Calu3 (cell line): ENCODE measurements around the gene HDDC2. TPM values are rescaled to one million over a fixed set of nuclear protein-coding genes. Genes with fewer than 3 reads are reported as not detected.
A peak's percentile ranks its signal among the peaks of the same experiment; 100 is the strongest.

Experiments used
- Bru-seq: library from RNA; stranded (reverse); fragments of 400-500 nt; gene quantifications from one replicate; lab custom pipeline; 2021; lab: Mats Ljungman, UMichigan
- BruChase-seq, 2 experiments: library from RNA; stranded (reverse); fragments of 400-500 nt; gene quantifications; one replicate each; lab custom pipeline; 2021; lab: Mats Ljungman, UMichigan
- BruUV-seq: library from RNA; stranded (reverse); fragments of 400-500 nt; replicated peaks from 2 replicates; lab custom pipeline; 2021; lab: Mats Ljungman, UMichigan
- CTCF ChIA-PET: fragments of 300-600 bp; sonication (Branson Sonifier 250); formaldehyde crosslinking; loops from one replicate; lab custom pipeline; 2022; ENCODE audit warnings: antibody characterized with exemption; lab: Charles Lee
- DNase-seq: peaks from one replicate; pipeline ENCODE4 v3.0.0; 2022
- H3K27ac Mint-ChIP-seq: one replicate; pipeline ENCODE4 v1.8.0; 2022; ENCODE audit warnings: mixed read lengths; ENCODE audit not compliant: unreplicated experiment
- H3K27me3 Mint-ChIP-seq: one replicate; pipeline ENCODE4 v1.8.0; 2022; ENCODE audit warnings: mixed read lengths; ENCODE audit not compliant: unreplicated experiment
- H3K36me3 Mint-ChIP-seq: one replicate; pipeline ENCODE4 v1.8.0; 2022; ENCODE audit warnings: mild to moderate bottlenecking, moderate library complexity, mixed read lengths; ENCODE audit not compliant: insufficient read depth, unreplicated experiment
- H3K4me1 Mint-ChIP-seq: one replicate; pipeline ENCODE4 v1.8.0; 2022; ENCODE audit warnings: mild to moderate bottlenecking, low read depth, mixed read lengths; ENCODE audit not compliant: unreplicated experiment
- H3K4me3 Mint-ChIP-seq: one replicate; pipeline ENCODE4 v1.8.0; 2022; ENCODE audit warnings: mild to moderate bottlenecking, low read depth, moderate library complexity, mixed read lengths; ENCODE audit not compliant: unreplicated experiment
- H3K9me3 Mint-ChIP-seq: one replicate; pipeline ENCODE4 v1.8.0; 2022; ENCODE audit warnings: low read depth, mixed read lengths; ENCODE audit not compliant: unreplicated experiment
- intact Hi-C: fragments of 100-400 bp; cut with micrococcal nuclease; formaldehyde crosslinking; loops from one replicate; pipeline ENCODE4 v1.10.0; 2022; ENCODE audit not compliant: unreplicated experiment
- long read RNA-seq: library from polyadenylated mRNA; stranded (forward); transcript quantifications from one replicate; pipeline ENCODE4 v2.0.0, GENCODE V29; 2022
- total RNA-seq: library from RNA; stranded (reverse); gene quantifications from 2 replicates; pipeline ENCODE4 v1.2.3, GENCODE V29; 2022
- TF ChIP-seq, protein P1 (sequence below): fragments of 200-600 bp; IDR thresholded peaks from one replicate; pipeline ENCODE4 v1.8.0; 2022; ENCODE audit warnings: antibody characterized with exemption; ENCODE audit not compliant: unreplicated experiment

HDDC2 gene, protein sequence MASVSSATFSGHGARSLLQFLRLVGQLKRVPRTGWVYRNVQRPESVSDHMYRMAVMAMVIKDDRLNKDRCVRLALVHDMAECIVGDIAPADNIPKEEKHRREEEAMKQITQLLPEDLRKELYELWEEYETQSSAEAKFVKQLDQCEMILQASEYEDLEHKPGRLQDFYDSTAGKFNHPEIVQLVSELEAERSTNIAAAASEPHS
- total RNA-seq (22.4 and 24.2 TPM in 2 replicates), Bru-seq, nascent RNA (percentile 62 among the genes with signal in this experiment), BruChase-seq, experiment 1, labeled RNA remaining after a 6-hour chase (percentile 50 among the genes with signal in this experiment), BruChase-seq, experiment 2, labeled RNA remaining after a 2-hour chase (percentile 40 among the genes with signal in this experiment)
- long read RNA-seq, transcript HDDC2-202 (6 exons, 918 nt): major isoform, 29 of 51 reads
- long read RNA-seq, transcript HDDC2-201 (5 exons, 1,350 nt): minor isoform, 12 of 51 reads
- long read RNA-seq, partial matches to known transcripts: 2 of 51 reads
- long read RNA-seq, other reads (novel, unspliced or antisense): 7 of 51 reads

DNA sequence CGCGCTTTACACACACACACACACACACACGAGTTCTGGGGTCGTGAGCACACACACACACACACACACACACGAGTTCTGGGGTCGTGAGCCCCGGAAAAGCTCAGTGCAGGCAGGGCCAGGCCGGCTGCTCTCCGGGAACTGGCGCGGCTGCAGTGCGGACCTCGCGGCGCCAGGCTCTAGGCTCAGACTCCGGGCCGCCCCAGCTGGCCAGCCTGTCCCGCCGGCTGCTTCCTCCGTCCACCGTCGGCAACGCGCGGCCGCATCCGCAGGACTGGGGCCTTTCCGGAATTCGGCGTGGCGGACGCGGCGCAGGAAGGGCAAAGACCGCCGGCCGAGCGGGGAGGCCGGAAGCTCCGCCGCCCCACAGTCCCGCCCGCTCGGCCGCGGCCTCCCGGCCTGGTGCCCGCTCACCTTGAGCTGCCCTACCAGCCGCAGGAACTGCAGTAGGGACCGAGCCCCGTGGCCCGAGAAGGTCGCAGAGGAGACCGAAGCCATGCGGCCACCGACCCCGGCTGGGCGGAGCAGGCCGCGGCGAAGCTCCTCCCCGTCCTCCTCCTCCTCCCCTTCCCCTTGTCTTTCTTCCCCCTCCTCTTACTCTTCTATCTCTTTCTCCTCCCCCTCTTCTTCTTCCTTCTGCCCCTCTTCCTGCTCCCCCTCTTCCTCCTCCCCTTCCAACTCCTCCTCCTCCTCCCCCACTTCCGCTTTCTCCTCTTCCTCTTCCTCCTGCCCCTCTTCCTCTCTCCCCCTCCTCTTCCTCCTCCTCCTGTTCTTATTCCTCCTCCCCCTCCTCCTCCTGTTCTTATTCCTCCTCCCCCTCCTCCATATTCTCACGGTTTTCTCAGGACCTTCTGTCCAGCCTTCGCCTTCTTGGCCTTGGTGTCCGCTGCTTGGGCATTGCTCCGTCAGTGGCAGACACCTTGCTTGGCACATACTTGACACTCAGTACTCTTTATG lies at the start of gene HDDC2:
Gene HDDC2, minus strand, starts transcription at position 533 of the 957 bp plus-strand sequence. Its CDS starts 35 bp downstream, at position 498.
- BruUV-seq: no TSS peak

DNA sequence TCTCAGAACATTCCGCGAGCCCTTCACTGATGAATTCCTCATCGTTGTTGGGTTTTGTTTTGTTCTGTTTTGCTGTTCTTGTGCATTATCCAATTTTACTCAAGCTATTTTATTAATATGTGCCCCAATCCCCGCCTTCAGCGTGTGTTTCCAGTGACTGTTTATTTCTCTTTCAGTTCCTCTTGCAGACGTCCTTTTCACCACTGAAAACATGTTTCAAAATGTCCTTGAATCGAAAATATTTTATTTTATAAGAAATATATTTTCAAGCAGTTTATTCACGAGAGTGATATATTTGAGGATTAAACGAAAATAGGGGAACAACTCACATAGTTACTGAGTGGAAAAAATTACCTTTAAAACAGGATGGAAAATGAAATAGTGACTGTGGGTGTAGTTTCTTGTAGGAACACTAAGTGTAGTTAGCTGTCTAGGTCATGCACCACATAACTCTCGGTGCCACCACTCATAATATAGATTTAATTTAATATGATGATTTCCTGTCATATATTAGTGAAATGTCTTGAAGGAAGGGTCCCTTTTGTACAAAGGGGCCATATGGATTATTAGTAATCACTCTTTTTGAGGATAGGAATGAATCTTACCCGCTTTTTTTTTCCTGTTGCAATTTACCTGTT lies 45.3 kb upstream of the HDDC2 start:
- CTCF ChIA-PET: no interaction called here
- Mint-ChIP-seq H3K27ac (no peak overlapping the region), H3K4me3 (no peak overlapping the region), H3K4me1 (no peaks in the 10 kb centered on the region), H3K9me3 (no peaks in the 10 kb centered on the region), H3K27me3 (no peaks in the 10 kb centered on the region), H3K36me3 (no peaks in the 10 kb centered on the region)
- DNase-seq: no peak
- intact Hi-C loops: no loop called here
- TF ChIP-seq, protein P1, sequence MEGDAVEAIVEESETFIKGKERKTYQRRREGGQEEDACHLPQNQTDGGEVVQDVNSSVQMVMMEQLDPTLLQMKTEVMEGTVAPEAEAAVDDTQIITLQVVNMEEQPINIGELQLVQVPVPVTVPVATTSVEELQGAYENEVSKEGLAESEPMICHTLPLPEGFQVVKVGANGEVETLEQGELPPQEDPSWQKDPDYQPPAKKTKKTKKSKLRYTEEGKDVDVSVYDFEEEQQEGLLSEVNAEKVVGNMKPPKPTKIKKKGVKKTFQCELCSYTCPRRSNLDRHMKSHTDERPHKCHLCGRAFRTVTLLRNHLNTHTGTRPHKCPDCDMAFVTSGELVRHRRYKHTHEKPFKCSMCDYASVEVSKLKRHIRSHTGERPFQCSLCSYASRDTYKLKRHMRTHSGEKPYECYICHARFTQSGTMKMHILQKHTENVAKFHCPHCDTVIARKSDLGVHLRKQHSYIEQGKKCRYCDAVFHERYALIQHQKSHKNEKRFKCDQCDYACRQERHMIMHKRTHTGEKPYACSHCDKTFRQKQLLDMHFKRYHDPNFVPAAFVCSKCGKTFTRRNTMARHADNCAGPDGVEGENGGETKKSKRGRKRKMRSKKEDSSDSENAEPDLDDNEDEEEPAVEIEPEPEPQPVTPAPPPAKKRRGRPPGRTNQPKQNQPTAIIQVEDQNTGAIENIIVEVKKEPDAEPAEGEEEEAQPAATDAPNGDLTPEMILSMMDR: no peak
- no TSS peak for BruUV-seq

More for the DNA sequence above, at the start of gene HDDC2:
- H3K27ac Mint-ChIP-seq: peak within 1 kb of the TSS; percentile 48
- H3K4me3 Mint-ChIP-seq: peak within 1 kb of the TSS; percentile 77
- peaks cover 20% of the 10 kb centered on the region for H3K36me3 Mint-ChIP-seq
- H3K9me3 Mint-ChIP-seq: peaks cover 2% of the 10 kb centered on the region
- TF ChIP-seq, protein P1: no peak
- intact Hi-C loops: loop anchor here (10.0 kb wide), 1 partner anchor 107 kb away; no protein-coding TSS in a partner anchor
- CTCF ChIA-PET: interaction anchor here (0.6 to 0.9 kb wide), 3 partner anchors 54 to 1903 kb away, joined by 3 to 8 read pairs (median 5); partner anchors contain the start of gene TPD52L1
- H3K4me1 Mint-ChIP-seq: peaks cover 20% of the 10 kb centered on the region
- no peaks in the 10 kb centered on the region for H3K27me3 Mint-ChIP-seq
- peak; percentile 58 for DNase-seq

DNA sequence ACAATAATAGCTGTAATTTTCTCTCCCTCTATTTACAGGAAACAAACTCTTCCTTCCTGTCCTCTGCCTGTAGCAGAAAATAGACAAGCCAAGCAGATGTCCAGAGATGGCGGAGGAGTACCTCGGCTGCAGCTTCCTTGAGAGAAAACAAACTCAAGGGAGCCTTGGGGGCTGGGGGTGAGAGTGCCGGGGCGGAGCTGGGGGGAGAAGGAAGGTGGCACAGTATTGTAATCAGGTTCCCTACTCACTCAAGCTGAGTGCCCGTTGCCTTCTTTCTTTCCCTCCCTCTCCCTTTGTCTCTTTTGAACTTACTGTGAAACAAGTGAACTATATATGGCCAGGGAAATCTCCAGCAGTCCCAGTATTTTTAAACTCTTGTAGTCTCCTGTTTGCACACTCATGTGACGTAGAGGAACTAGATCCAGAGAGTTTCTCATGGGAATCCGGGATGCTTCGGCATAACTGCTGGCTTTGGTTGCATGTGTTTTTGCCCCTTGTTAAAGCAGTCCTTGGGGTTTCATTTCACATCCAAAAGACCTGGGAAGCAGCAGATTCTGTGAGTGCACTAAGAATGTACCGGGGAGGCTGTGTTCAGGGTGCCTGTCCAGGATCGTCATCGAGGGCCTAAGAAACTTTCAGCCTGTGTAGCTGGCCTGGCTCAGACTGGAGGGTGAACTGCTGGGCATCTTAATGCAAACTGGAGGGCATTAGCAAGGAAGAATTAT lies 44.6 kb upstream of the HDDC2 start:
- Mint-ChIP-seq H3K27me3 (no peaks in the 10 kb centered on the region), H3K36me3 (no peaks in the 10 kb centered on the region), H3K4me1 (no peaks in the 10 kb centered on the region), H3K9me3 (no peaks in the 10 kb centered on the region), H3K27ac (no peak overlapping the region), H3K4me3 (no peak overlapping the region)
- CTCF ChIA-PET: no interaction called here
- no peak for DNase-seq
- BruUV-seq: no TSS peak
- intact Hi-C loops: no loop called here
- TF ChIP-seq, protein P1: no peak
